B cell (primary cell): ENCODE measurements around the gene PPP1R16B.

ENCODE experiments used
- EZH2 ChIP-seq: IDR thresholded peaks from 2 replicates; pipeline ENCODE4 v1.6.1; 2012; ENCODE audit warnings: borderline replicate concordance, low read depth, mild to moderate bottlenecking, moderate library complexity, low read length; ENCODE audit not compliant: insufficient read depth, poor library complexity, severe bottlenecking
- TF ChIP-seq, protein P1 (sequence below): fragments of 200-600 bp; IDR thresholded peaks from one replicate; pipeline ENCODE4 v1.8.0; 2022; ENCODE audit warnings: antibody characterized with exemption, mild to moderate bottlenecking

DNA sequence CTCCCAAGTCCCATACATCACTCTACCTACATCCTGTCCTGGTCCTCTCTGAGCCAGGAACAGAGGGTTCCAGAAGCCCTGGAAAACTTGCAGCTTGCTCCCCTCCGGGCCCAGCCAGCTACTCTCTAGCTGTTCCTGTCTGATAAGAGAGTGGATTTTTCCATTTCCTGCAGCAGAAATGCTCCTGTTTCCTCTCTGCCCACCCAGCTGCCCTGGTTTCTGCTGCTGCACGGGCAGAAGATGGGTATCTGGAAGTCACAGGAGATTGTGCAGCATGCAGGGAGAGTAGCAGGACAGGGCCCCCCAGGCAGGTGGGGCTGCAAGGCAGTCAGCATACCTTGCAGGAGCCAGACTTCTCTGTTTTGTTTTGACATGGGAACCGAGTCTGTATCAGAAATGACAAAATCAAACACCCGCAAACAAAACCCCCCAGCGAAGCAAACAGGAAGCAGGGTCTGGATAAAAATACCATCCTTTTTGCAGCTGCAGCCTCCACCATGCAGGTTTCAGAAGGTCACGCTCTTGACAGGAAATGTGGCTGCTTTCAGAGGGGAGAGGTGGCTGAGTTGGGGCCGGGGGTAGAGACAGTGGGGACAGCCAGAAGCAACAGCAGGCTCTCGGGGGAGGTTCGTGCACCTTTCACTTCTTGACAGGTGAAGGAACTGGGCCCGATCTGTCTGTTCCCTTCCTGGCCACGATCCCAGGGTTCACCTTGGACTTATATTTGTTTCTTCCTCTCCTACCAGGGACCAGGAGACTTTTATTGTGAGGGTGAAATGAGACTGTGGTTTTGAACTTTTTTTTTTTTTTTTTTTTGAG is 69.9 kb downstream of the PPP1R16B start:
- TF ChIP-seq EZH2, result no peak
- TF ChIP-seq, protein P1, sequence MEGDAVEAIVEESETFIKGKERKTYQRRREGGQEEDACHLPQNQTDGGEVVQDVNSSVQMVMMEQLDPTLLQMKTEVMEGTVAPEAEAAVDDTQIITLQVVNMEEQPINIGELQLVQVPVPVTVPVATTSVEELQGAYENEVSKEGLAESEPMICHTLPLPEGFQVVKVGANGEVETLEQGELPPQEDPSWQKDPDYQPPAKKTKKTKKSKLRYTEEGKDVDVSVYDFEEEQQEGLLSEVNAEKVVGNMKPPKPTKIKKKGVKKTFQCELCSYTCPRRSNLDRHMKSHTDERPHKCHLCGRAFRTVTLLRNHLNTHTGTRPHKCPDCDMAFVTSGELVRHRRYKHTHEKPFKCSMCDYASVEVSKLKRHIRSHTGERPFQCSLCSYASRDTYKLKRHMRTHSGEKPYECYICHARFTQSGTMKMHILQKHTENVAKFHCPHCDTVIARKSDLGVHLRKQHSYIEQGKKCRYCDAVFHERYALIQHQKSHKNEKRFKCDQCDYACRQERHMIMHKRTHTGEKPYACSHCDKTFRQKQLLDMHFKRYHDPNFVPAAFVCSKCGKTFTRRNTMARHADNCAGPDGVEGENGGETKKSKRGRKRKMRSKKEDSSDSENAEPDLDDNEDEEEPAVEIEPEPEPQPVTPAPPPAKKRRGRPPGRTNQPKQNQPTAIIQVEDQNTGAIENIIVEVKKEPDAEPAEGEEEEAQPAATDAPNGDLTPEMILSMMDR, result no peak
